GM23248 (cell line): ENCODE data around the gene TAF10.

Experiments used
- EZH2 ChIP-seq: fragments of 200-600 bp; sonication (generic); IDR thresholded peaks from 2 replicates; pipeline ENCODE4 v1.6.1; 2018; ENCODE audit warnings: antibody characterized with exemption, mild to moderate bottlenecking; ENCODE audit not compliant: insufficient read depth, poor library complexity, severe bottlenecking
- EZH2phosphoT487 ChIP-seq: fragments of 200-600 bp; sonication (generic); IDR thresholded peaks from 2 replicates; pipeline ENCODE4 v1.6.1; 2018; ENCODE audit warnings: antibody characterized with exemption, moderate library complexity, mild to moderate bottlenecking, low read depth; ENCODE audit not compliant: insufficient read depth

- TF ChIP-seq EZH2 (no peak), EZH2phosphoT487 (no peak)
These were observed at the start of gene TAF10 for GRCh38 chr11:6612213-6613041.
